NCI-H2081 (cell line): ENCODE data around the gene KCNH3.
"Not testable (repeated sequence)": the region's sequence is repeated elsewhere in the genome, so short reads cannot be mapped to it uniquely, and the experiment has no call there.

Experiments
- DNase-seq, 2 experiments: peaks; one replicate each; lab custom pipeline; 2025; lab: John Stamatoyannopoulos, UW

The KCNH3 gene

GRCh38 chr12:49585477-49586459 lies 46.9 kb downstream of the KCNH3 start:
- DNase-seq = no peak

- no peak for DNase-seq
Measured at GRCh38 chr12:49587174-49587908, 48.5 kb downstream of the KCNH3 start.

GRCh38 chr12:49588281-49588680 lies 49.5 kb downstream of the KCNH3 start:
- no peak for DNase-seq

- DNase-seq = no peak
Measured at GRCh38 chr12:49588721-49589516, 50.1 kb downstream of the KCNH3 start.

- DNase-seq = no peak
Measured at GRCh38 chr12:49598527-49598926, 59.7 kb downstream of the KCNH3 start.

GRCh38 chr12:49599961-49600360 lies 61.1 kb downstream of the KCNH3 start:
- DNase-seq = no peak

GRCh38 chr12:49603721-49604120 lies 64.9 kb downstream of the KCNH3 start:
- DNase-seq = no peak

- DNase-seq = no peak
Measured at GRCh38 chr12:49604856-49605255, 66.0 kb downstream of the KCNH3 start.

GRCh38 chr12:49605539-49605938 lies 66.7 kb downstream of the KCNH3 start, which contains the start of gene FAM186B:
FAM186B (minus strand) TSS chr12:49605639; CDS start chr12:49605477, 162 bp downstream.
- not testable (repeated sequence) for DNase-seq
